Colon (tissue), 2 donors: ENCODE data around the gene CX3CR1.

ENCODE experiments used
- FAIRE-seq: peaks from 2 replicates; lab custom pipeline; 2012; peaks lifted over from hg19 to GRCh38; lab: Jason Lieb, UNC
- donor health status: control.
- donor health status: control.

CX3CR1 gene

GRCh38 chr3:39291903-39292329 lies 12.1 kb upstream of the CX3CR1 start:
- no peak for FAIRE-seq

DNA sequence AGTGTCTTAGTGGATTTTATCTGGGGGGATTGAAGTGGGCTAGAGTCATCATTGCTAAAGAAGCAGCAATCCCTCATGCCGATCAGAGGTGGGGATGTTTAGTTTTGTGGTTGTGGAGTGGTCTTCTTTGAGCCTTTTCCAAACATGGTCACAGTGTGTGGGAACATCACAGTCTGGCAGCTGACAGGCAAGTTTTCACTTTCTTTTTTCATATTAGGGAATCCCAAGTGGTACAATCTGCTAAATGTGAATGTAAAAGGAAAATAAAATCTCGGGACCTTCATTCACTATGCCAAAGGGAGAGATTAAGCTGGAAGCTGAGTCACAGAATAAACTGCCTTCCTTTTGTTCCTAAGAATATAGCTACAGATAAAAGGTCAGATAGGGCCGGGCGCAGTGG lies 10.4 kb upstream of the CX3CR1 start:
- FAIRE-seq: no peak

DNA sequence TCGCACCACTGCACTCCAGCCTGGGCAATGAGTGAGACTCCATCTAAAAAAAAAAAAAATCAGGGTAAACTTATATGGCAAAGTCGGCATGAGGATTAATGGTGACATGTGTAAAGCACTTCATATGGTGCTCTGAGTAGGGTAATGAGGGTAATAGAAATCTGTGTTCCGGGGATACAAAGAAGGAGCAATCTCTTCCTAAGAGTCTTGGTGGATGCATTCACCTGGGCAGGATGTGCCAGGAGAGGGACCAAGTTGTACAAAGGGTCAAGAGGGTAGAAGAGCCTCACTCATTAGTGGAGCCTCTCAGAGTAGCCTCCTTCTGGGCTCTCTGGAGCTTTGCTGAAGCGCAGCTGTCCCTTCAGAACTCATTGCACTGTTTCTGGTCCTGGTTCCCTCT lies 9.3 kb upstream of the CX3CR1 start:
- FAIRE-seq: no peak

DNA sequence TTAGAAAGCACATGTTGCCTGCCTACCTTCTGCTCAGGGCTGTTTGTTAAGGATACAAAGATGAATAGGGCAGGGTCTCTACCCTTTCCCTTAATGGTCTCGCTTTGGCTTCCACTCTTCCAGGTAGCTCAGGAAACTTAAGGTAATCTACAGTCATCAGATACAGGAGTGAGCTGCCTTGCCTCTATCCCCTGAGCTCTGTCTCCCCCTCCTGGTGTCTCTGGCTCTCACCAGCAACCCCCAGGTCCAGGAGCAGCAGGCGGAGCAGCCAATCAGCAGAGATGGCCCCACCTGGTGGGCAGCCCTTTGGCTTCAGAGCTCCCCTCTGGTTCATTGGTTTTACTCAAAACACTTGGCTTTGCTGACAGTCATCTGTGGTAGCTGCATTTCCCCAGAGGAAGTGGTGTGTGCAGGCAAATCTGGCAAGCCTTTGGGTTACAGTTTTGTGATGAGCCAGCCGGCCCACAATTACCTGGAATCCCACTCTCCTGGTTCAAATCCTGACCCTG lies 8.5 kb upstream of the CX3CR1 start:
- FAIRE-seq: no peak

DNA sequence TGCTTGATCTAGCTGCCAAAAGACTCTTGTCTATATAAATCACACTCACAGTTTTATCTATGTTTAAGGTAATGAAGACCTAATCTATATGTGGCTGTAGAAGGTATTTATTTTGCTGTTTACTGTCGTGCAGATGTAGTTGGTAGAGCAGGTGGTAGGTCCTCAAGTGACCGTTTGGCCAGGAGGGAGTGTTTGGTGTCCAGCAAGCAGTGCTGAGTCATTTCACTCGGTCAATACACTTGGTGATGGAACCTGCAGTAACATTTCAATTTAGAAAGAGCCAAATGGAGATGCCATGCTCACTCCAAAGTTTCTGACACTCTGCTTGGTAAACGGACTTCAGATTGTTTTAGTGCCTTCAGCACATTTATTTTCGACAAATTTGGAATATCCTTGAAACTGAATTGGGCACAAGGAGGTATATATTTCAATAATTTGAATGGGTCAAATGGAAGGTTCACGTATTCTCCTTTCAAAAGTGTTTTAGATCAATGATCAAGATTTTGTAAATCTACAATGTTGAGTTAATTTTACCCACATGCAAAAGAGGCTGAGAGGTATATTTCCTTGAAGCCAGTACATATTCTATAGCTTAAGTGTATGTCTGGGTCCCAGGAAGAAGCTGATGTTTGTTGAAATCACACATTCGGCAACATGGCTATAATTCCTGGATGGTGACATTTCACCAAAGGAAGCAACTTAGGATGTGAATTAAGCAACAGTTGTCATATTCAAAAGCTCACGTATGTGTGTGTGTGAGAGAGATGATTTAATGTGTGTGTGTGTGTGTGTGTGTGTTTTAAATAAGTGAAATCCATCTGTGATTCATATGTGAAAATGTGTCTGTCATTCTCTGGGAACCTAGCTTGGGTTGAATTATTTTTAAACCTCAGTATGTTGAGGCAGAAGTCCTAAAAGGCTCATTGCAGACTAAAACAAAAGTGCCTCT lies 7.7 kb upstream of the CX3CR1 start:
- no peak for FAIRE-seq

GRCh38 chr3:39286771-39287170 lies 6.9 kb upstream of the CX3CR1 start:
- FAIRE-seq: no peak

GRCh38 chr3:39285332-39285731 lies 5.5 kb upstream of the CX3CR1 start:
- FAIRE-seq: no peak

- no peak for FAIRE-seq
These were observed 4.6 kb upstream of the CX3CR1 start for GRCh38 chr3:39284457-39284881.

GRCh38 chr3:39282057-39282456 lies 2.2 kb upstream of the CX3CR1 start:
- FAIRE-seq: no peak

GRCh38 chr3:39281533-39281932 lies 1.7 kb upstream of the CX3CR1 start:
- FAIRE-seq: no peak

GRCh38 chr3:39280571-39280970 lies 735 bp upstream of the CX3CR1 start:
- FAIRE-seq: no peak

- no peak for FAIRE-seq
These were observed 1.3 kb downstream of the CX3CR1 start for GRCh38 chr3:39278616-39278935.

- no peak for FAIRE-seq
These were observed 1.8 kb downstream of the CX3CR1 start for GRCh38 chr3:39277893-39278615.

DNA sequence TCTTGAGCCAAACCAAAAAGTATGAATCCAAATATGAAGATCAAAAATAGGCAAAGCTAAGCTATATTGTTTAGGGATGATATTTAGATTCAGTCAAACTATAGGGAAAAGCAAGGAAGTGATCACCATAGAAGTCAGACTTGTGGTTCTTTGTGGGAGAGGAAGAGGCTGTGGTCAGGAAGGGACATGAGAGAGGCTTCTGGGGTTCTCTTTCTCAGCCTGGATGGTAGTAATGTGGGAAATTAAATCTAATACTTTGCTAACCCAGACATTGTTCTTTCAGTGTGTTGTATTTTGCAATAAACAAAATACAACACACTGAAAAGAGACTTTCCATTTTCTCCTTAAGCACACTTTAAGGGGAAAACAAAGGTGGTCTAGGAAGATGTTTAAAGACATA lies 3.1 kb downstream of the CX3CR1 start:
- no peak for FAIRE-seq

DNA sequence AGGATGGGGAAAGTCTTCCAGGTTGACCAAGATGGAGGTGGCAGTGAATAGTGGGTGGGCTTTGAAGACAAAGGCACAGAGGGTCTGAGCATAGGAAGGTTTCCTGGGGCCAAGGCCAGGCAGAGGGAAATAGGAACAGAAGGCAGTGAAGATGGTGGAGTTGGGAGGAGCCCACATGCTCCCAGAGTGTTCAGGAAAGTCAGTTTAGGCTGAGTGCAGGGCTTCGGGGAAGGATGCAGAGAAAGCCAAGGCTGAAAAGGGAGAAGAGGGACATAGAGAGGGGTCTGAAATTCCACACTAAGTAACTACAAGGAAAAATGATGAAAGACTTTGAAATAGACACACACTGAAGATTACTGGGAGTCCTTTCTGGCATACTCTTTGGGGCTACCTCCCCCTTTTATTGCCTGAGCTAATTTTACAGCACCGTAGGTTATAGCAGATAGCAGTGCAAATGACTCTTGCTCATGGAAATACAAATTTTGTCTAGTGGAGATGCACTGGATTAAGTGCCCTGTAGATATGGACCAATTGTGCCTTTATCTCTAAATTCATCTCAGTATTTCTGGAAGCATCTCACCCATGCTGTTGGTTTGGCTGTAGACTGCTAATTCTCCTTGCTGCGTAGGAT lies 3.8 kb downstream of the CX3CR1 start:
- FAIRE-seq: no peak

- FAIRE-seq: no peak
These were observed 4.8 kb downstream of the CX3CR1 start for GRCh38 chr3:39275052-39275451.

DNA sequence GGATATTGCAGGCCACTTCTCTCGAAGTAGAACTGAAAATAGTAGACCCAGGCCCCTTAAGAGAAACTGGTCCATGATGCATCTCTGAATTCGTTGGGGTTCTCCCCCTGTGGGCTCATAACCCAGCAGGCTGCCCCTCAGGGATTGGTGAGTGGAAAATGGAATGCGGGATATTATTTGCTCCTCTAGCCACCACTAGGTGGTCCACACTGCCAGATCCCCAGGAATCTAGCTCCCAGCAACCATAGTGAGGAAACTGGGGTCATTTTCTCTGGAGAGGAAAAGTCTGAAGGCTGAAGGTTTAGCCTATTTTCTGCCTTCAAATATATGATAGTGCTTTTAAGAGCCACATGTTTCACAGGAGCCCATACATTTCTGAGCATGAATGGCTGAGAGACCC lies 6.7 kb downstream of the CX3CR1 start:
- FAIRE-seq: no peak

GRCh38 chr3:39272191-39272590 lies 7.6 kb downstream of the CX3CR1 start:
- FAIRE-seq: no peak

GRCh38 chr3:39271363-39271914 lies 8.4 kb downstream of the CX3CR1 start:
- FAIRE-seq: no peak

GRCh38 chr3:39269528-39269927 lies 10.3 kb downstream of the CX3CR1 start:
- FAIRE-seq: no peak

DNA sequence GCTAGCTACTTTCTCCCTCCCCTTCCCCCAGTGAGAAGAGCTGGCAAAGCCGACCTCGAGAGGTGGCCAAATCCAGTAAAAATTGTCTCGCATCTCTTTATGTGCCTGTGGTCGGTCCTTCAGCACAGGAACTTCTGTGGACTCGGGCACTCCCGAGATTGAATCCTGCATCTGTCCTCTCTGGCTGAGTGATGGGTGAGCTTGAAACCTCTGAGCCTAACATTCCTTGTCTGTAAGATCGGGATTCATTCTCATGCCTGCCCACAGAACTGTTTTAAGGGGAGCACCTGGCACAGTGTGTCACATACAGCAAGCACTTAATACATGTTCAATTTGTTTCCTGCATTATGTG lies 11.3 kb downstream of the CX3CR1 start:
- FAIRE-seq: no peak
